ENCODE data around the gene RAB3C.

- TF ChIP-seq CTCF (IDR thresholded peaks at IDR 0.05; ENCODE audit: low read length) (no peak), EZH2 (optimal IDR thresholded peaks at IDR 0.05; ENCODE audit: low read depth, low read length) (no peak), EZH2phosphoT487 (IDR thresholded peaks at IDR 0.05; ENCODE audit: low read length) (no peak)
Observed at GRCh38 chr5:58794875-58795274, 212.0 kb downstream of the RAB3C start.
